Measurements from ENCODE around the gene OR10H4.
"Not testable (repeated sequence)": the region's sequence is repeated elsewhere in the genome, so short reads cannot be mapped to it uniquely, and the experiment has no call there.

OR10H4 gene

DNA sequence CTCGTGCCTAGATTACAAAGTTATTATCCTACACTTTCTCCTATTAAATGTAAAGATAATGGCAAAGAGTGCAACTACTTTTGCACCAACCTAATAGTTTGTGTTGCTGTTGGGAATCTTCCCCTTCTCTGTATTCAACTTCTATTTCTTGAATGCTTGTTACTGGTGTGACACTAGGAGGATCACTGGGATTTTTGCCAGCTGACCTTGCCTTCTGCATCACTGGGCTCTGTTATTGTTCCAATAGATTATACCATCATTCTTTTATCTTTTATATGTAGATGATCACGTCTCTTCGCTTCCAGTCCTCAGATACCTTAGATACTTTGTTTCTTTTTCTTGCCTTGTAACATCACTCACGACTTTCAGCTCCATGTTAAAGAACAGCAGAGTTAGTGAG, 3.5 kb upstream of the OR10H4 start:
- no peak for DNase-seq

DNA sequence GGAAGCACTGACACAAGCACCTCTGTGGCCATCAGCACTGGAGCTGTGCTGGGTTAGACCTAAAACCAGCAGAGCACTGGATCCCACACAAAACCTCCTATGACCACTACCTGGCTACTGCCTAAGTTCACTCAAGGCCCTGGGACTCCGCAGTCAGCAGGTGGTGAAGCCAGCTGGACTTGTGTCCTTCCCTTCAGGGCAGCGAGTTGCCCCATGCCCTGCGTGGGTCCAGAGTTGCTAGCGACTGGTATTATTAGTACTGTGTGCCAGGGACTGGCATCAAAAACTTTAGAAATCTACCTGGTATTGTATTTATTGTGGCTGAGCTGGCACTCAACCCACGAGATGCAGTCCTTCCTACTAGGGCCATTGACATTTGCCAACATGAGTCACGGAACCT, 6.0 kb downstream of the OR10H4 start:
- DNase-seq, result no peak

DNA sequence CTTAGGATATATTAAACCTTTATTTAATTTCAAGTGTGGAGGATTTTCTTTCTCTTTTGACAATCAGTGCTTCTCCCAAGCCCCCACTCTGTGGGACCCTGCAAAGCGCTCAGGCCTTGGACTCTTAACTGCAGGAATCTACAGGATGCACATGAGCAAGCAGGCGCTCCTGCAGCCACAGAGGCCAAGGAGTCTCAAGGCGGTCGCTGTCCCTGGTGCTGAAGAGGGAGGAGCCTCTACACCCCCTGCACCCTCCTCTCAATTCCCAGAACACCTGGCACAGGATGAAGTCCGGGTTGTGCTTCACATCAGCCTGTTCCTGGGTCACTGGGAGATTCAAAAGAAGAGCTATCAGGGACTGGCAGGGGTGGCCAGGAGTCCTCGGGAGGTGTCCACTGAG, 13.5 kb downstream of the OR10H4 start:
- no peak for DNase-seq

DNA sequence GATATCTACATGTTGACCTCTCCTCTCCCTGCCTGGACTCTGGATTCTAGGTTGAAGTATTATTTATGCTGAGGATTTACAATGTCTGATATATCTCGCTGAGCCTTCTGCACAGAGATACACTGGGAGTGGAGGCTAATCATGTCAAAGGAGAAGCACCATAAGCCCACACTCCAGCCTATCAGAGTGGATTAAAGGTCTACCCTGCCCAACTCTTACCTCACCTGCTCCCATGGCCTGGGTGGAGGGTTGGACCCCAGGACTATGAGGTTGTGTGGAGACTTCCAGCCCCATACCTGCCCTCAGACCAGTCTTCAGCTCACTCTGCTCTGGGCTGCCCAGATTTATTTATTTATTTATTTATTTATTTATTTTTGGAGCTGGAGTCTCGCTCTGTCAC, 15.4 kb downstream of the OR10H4 start:
- no peak for DNase-seq

DNA sequence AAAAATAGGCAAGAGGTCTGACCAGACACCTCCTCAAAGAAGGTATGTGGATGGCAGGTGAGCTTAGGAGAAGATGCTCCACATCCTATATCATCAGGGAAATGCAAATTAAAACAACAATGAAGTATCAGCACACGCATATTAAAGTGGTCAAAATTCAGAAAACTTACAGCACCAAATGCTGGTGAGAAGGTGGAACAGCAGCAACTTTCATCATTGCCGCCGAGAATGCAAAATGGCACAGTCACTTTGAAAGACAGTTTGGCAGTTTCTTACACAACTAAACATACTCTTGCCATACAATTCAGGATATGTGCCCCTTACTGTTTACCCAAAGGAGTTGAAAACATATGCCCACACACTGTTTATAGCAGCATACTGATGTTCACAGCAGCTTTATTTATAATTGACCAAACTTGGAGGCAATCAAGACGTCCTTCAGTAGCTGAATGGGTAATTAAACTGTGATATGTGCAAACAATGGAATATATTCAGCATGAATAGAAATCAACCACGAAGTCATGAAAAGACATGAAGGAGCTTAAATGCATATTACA, 22.5 kb downstream of the OR10H4 start:
- DNase-seq, result no peak

DNA sequence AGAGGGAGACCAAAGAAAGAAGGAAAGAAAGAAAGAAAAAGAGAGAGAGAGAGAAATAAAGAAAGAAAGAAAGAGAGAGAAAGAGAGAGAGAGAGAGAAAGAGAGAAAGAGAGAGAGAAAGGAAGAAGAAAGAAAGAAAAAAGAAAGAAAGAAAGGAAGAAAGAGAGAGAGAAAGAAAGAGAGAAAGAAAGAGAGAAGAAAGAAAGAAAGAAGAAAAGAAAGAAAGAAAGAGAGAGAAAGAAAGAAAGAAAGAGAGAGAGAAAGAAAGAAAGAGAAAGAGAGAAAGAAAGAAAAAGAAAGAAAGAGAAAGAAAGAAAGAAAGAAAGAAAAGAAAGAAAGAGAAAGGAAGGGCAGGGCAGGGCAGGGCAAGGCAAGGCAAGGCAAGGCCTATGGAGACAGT, 23.2 kb downstream of the OR10H4 start:
- not testable (repeated sequence) for DNase-seq

DNA sequence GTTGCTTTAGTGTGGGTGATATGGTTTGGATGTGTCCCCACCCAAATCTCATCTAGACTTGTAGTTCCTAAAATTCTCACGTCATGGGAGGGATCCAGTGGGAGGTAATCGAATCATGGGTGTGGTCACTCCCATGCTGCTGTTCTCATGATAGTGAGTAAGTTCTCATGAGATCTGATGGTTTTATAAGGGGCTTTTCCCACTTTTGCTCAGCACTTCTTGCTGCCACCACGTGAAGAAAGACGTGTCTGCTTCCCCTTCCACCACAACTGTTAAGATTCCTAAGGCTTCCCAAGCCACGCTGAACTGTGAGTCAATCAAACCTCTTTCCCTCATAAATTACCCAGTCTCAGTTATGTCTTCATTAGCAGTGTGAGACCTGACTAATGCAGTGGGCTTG, 26.0 kb downstream of the OR10H4 start:
- DNase-seq, result no peak

DNA sequence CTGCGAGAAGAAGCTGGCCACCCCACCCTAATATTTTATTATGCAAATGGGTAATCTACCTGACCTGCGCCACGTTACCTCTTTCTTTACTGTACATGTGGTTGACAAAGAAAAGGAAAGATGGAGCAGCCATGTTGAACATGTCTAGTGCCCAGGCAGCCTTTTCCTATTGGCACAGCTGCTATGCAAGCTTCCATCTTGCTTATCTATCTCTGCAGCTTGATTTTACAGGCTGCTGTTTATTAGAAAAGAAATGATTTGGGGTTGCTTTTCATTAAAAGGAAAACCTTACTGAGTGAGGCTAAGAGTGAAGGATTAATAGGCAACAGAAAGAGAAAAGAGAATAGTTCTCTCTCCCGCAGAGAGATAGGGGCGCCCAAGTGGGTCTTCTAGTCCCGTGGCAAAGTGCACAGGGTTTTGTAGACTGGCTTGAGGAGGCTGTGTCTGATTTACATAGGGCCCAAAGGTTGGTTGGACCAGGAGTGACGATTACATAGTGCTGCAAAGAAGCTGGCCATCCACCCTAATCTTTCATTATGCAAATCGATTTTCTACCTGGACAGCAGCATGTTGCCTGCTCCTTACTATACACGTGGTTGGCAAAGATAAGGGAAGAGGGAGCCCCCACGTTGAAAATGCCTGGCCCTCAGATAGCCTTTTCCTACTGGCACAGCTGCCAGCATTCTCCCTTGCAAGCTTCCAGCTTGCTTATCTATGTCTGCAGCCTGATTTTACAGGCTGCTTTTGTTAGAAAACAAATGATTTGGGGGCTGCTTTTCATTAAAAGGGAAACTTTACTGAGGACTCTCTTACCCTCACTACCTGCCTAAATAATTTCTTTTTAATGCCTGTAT, 28.3 kb downstream of the OR10H4 start:
- DNase-seq, result no peak

DNA sequence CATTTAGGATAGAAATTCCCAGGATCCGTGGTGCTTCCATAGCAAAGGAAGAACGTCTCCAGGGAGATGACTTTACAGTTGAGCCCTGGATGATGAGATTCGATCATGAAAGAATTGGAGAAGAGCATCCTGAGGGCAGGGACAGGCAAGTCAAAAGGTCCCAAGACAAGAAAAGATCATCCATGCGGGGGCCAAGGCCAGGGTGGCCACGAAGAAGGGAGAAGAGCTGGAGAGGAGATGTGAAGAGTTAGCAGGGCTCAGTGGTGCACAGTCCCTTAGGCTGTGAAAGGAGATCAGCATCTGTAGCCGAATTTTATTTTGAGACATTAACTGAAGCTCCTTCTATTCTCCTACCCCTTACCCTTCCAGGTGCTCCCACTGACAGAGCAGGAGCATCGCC, 28.9 kb downstream of the OR10H4 start:
- no peak for DNase-seq

DNA sequence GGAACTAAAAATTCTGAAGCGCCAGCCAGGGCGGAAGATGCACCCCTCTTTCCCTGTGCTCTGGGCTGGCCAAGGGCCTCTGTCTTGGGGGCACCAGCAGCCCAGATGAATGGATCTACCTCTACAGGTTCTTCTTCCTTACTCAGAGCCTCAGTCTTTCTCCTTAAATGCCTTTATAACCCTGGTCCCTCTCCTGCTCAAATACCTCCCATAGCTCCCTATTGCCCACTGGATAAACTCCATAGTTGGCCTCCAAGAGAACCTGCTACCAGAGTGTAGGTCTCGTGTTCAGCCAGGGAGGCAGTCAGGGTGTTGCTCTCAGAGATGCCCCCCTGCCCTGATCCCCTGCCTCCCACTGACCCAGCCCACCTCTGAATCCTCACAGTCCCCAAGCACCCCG, 30.5 kb downstream of the OR10H4 start:
- DNase-seq, result no peak

DNA sequence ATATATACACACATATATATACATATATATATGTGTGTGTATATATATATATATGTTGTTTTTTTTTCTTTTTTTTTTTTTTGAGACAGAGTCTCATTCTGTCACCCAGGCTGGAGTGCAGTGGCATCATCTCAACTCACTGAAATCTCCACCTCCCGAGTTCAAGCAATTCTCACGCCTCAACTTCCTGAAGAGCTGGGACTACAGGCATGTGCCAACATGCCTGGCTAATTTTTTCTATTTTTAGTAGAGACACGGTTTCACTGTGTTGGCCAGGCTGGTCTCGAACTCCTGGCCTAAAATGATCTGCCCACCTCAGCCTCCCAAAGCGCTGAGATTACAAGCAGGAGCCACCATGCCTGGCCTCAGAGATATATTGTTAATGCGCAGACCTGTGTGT, 37.0 kb downstream of the OR10H4 start:
- not testable (repeated sequence) for DNase-seq

DNA sequence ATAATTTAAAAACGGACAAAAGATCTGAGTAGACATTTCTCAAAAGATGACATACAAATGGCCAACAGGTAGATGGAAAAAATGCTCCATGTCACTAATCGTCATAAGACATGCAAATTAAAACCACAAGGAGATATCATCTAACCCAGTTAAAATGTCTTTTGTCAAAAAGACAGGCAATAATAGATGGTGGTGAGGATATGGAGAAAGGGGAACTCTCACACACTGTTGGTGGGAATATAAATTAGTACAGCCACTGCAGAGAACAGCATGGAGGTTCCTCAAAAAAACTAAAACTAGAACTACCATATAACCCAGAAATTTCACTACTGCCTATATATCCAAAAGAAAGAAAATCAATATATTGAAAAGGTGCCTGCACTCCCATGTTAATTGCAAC, 37.9 kb downstream of the OR10H4 start:
- no peak for DNase-seq

DNA sequence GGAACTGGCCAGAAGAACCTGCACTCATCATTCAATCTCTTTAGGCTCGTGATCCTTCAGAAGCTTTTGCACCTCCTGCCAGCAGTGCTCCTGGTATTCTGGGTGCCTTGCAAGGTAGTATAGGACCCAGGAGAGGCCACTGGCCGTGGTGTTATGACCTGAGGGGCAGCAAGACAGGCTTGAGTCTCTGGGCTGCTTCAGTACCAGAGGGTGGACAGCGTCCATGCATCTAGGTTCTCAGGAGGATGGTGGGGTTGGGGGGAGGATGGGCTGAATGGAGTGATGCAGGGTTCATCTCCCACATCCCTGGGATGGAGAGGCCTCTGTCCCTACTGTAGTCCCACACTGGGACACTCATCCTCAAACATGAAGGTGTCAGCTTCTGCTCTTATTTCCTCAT, 41.1 kb downstream of the OR10H4 start:
- no peak for DNase-seq

DNA sequence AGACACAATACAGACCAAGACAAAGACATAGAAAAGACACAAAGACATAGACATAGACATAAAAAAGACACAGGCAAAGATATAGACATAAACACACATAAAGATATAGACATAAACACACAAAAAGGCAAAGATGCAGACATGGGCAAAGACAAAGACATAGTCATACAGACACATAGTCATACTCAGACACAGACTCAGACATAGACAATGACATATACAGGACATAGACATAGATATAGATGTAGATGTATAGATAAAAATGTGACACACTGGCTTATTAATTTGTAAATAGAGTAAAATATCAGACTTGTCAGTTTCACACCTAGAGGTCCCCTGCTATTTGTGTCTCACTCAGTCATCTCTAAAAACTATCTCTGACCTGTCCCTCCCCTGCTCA, 42.8 kb downstream of the OR10H4 start:
- DNase-seq, result no peak

DNA sequence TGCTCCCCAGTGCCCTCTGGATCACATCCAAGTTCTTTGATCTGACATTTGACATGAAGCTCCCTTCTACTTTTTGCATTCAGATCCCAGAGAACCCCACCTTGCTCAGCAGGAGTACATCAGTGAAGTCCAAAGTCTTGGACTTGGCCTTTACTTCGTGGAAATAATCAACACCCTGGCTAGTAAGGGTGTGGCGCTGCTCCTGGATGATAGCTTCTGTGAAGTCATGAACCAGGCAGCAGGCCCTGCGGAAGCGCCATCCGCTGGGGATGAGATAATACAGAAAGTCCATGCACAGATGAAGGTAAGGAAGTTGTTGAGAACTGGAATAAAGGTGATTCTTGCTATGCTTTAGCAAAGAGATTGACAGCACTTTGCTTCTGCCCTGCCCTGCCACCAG, 43.2 kb downstream of the OR10H4 start:
- DNase-seq, result no peak

DNA sequence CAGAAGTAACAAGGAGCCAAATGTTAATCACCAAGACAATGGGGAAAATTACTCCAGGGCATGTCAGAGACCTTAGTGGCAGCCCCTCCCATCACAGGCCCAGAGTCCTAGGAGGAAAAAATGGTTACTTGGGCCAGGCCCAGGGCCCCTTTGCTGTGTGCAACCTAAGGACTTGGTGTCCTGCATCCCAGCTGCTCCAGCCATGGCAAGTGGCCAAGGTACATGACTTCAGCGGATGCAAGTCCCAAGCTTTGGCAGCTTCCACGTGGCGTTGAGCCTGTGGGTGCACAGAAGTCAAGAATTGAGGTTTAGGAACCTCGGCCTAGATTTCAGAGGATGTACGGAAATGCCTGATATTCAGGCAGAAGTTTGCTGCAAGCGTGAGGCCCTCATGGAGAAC, 46.7 kb downstream of the OR10H4 start:
- no peak for DNase-seq

DNA sequence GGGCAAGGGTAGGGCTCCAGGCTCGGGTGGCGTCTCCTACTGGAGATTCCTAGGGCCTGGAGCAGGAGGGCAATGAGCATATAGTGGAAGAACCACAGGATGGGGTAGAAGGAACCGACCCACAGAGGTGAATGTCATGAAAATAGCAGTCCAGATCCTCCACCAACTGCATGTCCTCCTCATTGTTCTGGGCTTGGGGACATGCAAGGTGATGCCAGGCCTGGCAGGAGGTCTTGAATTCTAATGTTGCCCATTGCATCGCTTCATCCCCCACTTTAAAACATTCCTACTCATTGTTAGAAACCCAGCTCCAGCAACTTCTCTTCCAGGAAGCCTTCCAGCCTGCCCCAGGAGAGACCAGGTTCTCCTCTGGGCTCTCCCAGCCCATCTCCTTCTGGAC, 49.4 kb downstream of the OR10H4 start:
- no peak for DNase-seq

Measured in cortex of kidney (tissue), 1 donor.